Measurements from ENCODE around the gene CSH2. TPM values are rescaled to one million over a fixed set of nuclear protein-coding genes. Genes with fewer than 3 reads are reported as not detected.

Gene CSH2
- total and polyA plus RNA-seq, 2 of the 8 experiments (the other 6 are each of a cell fraction or from before 2014, with no cell fraction given) = 0.43 TPM; not detected in 1

GRCh38 chr17:63847525-63848249, 25.8 kb downstream of the CSH2 start (continued):
- TF ChIP-seq CHD2 (IDR thresholded peaks at IDR 0.05; ENCODE audit: low read length) (no peak), KDM1A (IDR thresholded peaks at IDR 0.05; ENCODE audit: borderline replicate concordance, low read length) (no peak), SP4 (IDR thresholded peaks at IDR 0.05; ENCODE audit: low read length) (no peak), TCF12 (IDR thresholded peaks at IDR 0.05; ENCODE audit: low read depth, low read length) (no peak)
- TF ChIP-seq, protein P1, sequence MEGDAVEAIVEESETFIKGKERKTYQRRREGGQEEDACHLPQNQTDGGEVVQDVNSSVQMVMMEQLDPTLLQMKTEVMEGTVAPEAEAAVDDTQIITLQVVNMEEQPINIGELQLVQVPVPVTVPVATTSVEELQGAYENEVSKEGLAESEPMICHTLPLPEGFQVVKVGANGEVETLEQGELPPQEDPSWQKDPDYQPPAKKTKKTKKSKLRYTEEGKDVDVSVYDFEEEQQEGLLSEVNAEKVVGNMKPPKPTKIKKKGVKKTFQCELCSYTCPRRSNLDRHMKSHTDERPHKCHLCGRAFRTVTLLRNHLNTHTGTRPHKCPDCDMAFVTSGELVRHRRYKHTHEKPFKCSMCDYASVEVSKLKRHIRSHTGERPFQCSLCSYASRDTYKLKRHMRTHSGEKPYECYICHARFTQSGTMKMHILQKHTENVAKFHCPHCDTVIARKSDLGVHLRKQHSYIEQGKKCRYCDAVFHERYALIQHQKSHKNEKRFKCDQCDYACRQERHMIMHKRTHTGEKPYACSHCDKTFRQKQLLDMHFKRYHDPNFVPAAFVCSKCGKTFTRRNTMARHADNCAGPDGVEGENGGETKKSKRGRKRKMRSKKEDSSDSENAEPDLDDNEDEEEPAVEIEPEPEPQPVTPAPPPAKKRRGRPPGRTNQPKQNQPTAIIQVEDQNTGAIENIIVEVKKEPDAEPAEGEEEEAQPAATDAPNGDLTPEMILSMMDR (IDR thresholded peaks at IDR 0.05; ENCODE audit: control extremely low read depth in 1 of 3, insufficient read depth in 1 of 3, low read depth in 1 of 3, low read length in 3 of 3) = no peak

Measured in H1 (cell line).